ENCODE data around the gene MDM2.
A peak's percentile ranks its signal among the peaks of the same experiment; 100 is the strongest.
"Not testable (repeated sequence)": the region's sequence is repeated elsewhere in the genome, so short reads cannot be mapped to it uniquely, and the experiment has no call there.

The MDM2 gene

GRCh38 chr12:68806488-68807237 is 1.3 kb upstream of the MDM2 start:
- DNase-seq (ENCODE audit: low read depth) = no peak

DNA sequence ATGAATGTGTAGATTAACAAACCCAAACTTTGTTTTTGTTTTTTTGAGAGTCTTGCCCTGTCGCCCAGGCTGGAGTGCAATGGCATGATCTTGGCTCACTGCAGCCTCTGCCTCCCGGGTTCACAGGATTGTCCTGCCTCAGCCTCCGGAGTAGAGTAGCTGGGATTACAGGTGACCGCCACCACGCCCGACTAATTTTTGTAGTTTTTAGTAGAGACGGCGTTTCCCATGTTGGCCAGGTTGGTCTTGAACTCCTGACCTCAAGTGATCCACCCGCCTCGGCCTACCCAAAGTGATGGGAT is 752 bp upstream of the MDM2 start:
- DNase-seq (ENCODE audit: low read depth) = not testable (repeated sequence)

- DNase-seq (ENCODE audit: low read depth) = peak; percentile 32
Measured at GRCh38 chr12:68808388-68809189, 612 bp downstream of the MDM2 start.

DNA sequence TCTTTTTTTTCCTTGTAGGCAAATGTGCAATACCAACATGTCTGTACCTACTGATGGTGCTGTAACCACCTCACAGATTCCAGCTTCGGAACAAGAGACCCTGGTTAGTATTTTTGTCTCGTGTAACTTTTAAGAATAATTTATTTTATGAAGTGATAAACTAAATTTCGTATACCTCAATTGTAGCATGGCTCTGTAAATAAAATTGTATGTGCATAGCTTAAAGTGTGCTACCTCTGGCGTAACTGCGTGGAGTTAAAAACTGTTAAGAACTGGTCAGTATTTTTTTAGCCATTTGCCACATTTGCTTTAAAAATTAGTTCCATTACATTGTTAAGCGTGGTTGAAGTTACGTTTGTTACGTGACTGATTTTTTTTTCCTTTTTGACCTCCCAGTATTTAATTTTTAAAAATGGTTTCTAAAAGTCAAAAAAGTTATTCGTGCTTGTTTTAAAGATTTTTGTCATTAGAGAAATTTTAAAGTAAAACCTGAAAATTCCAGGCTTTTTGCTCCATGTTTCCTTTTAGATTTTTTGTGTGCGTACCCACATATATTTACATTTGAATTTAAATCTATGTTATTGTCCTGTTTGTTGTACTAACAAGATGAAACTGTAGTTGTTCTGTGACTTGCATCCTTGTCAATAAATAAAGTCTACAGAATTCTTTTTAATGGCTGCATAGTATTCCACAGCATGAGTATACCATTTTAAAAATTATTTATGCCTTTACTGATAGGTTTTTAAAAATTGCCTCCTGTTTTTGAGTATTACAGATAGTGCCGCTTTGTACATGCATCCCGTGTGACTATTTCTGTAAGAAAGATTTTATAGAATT is 1.4 kb downstream of the MDM2 start:
- DNase-seq (ENCODE audit: low read depth) = no peak

DNA sequence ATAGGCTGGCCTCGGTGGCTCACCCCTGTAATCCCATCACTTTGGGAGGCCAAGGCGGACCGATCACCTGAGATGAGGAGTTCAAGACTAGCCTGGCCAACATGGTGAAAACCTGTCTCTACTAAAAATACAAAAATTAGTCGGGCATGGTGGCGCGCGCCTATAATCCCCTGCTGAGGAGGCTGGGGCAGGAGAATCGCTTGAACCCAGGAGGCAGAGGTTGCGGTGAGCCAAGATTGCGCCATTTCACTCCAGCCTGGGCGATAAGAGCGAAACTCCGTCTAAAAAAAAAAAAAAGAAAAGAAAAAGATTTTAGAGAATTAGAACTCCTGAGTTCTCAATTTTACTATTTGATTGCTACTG is 2.0 kb downstream of the MDM2 start:
- not testable (repeated sequence) for DNase-seq (ENCODE audit: low read depth)

GRCh38 chr12:68811573-68811972 is 3.6 kb downstream of the MDM2 start:
- DNase-seq (ENCODE audit: low read depth) = not testable (repeated sequence)

GRCh38 chr12:68812553-68813241 is 4.7 kb downstream of the MDM2 start:
- DNase-seq (ENCODE audit: low read depth) = no peak

- DNase-seq (ENCODE audit: low read depth) = no peak
Measured at GRCh38 chr12:68813242-68813593, 5.2 kb downstream of the MDM2 start.

- no peak for DNase-seq (ENCODE audit: low read depth)
Measured at GRCh38 chr12:68814490-68815231, 6.7 kb downstream of the MDM2 start.

GRCh38 chr12:68815232-68815927 is 7.4 kb downstream of the MDM2 start:
- no peak for DNase-seq (ENCODE audit: low read depth)

DNA sequence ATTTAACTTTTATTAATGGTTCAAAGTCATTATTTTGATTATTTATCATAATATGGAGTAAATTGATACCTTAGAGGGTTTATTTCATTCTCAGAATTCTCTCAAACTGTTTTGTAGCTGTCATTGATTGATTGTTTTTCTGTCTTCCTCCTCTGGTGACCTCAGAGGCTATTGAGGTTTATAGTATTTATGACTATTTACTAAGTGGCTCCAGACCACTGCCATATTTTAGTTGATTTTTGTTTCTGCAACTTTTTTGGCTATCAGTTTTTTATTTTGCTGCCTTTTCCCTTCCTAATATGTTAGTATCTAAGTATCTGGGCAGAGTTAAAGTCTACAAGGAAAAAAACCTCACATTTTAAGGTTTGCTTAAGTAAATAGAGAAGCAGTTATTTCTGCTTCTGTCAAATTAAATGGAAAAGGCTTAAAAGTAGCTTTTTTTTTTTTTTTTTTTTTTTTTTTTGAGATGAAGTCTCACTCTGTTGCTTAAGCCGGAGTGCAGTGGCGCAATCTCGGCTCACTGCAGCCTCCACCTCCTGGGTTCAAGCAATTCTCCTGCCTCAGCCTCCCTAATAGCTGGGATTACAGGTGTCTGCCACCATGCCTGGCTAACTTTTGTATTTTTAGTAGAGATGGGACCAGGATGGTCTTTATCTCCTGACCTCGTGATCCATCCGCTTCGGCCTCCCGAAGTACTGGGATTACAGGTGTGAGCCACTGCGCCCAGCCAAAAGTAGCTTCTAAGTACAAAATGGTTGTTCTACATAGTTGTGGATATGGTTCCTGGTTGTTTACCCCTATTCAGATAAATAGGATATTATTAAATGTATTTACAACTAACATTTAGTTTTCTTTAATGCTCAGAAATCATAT is 8.2 kb downstream of the MDM2 start:
- DNase-seq (ENCODE audit: low read depth) = no peak

DNA sequence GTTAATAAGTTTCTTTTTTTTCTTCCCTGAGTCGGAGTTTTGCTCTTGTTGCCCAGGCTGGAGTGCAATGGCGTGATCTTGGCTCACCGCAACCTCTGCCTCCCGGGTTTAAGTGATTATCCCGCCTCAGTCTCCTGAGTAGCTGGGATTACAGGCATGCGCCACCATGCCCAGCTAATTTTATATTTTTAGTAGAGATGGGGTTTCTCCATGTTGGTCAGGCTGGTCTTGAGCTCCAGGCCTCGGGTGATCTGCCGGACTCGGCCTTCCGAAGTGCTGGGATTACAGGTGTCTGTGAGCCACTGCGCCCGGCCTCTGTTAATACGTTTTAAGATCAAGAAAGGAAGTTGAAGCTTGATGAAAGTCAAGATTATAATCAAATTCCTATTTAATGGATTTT is 11.5 kb downstream of the MDM2 start:
- not testable (repeated sequence) for DNase-seq (ENCODE audit: low read depth)

DNA sequence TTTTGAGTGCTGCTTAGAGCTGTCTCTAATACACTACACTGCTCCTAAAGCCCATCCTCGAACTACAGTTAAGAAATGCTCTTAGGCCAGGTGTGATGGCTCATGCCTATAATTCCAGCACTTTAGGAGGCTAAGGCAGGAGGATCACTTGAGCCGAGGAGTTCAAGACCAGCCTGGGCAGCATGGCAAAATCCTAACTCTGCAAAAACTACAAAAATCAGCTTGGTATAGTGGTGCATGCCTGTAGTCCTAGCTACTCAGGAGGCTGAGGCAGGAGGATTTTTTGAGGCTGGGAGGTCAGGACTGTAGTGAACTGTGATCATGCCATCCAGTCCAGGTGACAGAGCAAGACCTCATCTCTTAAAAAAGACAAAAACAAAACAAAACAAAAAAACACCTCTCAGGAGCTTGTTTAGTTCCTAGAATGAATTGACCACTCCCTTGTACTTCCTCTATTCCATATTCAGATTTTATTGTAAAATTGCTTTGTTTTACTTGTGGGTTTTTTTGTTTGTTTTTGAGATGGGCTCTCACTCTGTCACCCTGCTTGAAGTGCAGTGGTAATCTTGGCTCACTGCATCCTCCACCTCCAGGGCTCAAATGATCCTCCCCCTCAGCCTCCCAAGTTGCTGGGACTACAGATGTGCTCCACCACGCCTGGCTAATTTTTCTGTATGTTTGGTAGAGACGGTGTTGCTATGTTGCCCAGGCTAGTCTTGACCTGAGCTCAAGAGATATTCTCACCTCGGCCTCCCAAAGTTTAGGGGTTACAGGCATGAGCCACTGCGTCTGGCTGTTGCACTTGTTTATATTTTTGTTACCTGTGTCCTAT is 13.6 kb downstream of the MDM2 start:
- no peak for DNase-seq (ENCODE audit: low read depth)

- DNase-seq (ENCODE audit: low read depth) = no peak
Measured at GRCh38 chr12:68823696-68824095, 15.7 kb downstream of the MDM2 start.

DNA sequence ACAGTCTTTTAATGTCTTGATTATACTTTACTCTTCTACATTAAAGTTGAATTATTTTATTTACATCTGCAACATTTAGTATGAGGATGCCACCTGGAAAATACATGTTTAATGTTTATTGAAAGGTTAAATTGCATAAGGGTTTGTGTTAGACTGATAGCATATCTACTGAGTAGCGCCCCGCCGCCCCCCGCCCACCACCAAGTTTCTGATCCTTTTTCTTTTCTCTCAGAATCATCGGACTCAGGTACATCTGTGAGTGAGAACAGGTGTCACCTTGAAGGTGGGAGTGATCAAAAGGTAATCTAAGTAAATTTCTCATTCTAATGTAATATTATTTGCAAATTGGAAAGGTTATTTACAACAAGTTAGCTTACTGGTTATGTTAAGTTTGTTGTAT is 16.2 kb downstream of the MDM2 start:
- no peak for DNase-seq (ENCODE audit: low read depth)

- no peak for DNase-seq (ENCODE audit: low read depth)
Measured at GRCh38 chr12:68824597-68825250, 16.7 kb downstream of the MDM2 start.

GRCh38 chr12:68825569-68826217 is 17.7 kb downstream of the MDM2 start:
- no peak for DNase-seq (ENCODE audit: low read depth)

All from stimulated activated CD8-positive, alpha-beta memory T cell treated with anti-CD3 and anti-CD28 coated beads, Interleukin-15, amount 100 ng/mL, for 1 hour (primary cell).